Stimulated activated CD4-positive, alpha-beta T cell treated with anti-CD3 and anti-CD28 coated beads, Interleukin-1b, Interleukin-23, amount 100 ng/mL, for 1 hour (primary cell): Measurements from ENCODE around the gene CTCF.

Source experiments
- DNase-seq, 2 donors: peaks; one replicate each; pipeline ENCODE4 v3.0.0-alpha.2; 2020; ENCODE audit warnings: low read depth in 2 of 2

CTCF gene

GRCh38 chr16:67651039-67651438 is 88.7 kb downstream of the CTCF start:
- DNase-seq = no peak

GRCh38 chr16:67651847-67652246 is 89.5 kb downstream of the CTCF start:
- DNase-seq = no peak

GRCh38 chr16:67652578-67653127 is 90.3 kb downstream of the CTCF start:
- DNase-seq = no peak

GRCh38 chr16:67653128-67653788 is 90.9 kb downstream of the CTCF start:
- no peak for DNase-seq

GRCh38 chr16:67653789-67654402 is 91.6 kb downstream of the CTCF start:
- no peak for DNase-seq

GRCh38 chr16:67654403-67654911 is 92.1 kb downstream of the CTCF start:
- no peak for DNase-seq

- DNase-seq = no peak
These were observed 93.0 kb downstream of the CTCF start for GRCh38 chr16:67655363-67655762.

GRCh38 chr16:67656344-67657016 is 94.2 kb downstream of the CTCF start:
- DNase-seq = no peak

GRCh38 chr16:67657017-67657608 is 94.8 kb downstream of the CTCF start:
- no peak for DNase-seq

- DNase-seq = no peak
These were observed 95.6 kb downstream of the CTCF start for GRCh38 chr16:67657751-67658518.

GRCh38 chr16:67658849-67659674 is 96.7 kb downstream of the CTCF start:
- no peak for DNase-seq

GRCh38 chr16:67659675-67660563 is 97.6 kb downstream of the CTCF start, which contains the start of gene ACD:
ACD (minus strand) TSS chr16:67660260; CDS start chr16:67660220, 40 bp downstream.
- peak; percentile 86 to 93 for DNase-seq

GRCh38 chr16:67660564-67661028 is 98.3 kb downstream of the CTCF start, which contains the start of gene PARD6A:
PARD6A (plus strand) TSS chr16:67660960; CDS start chr16:67661039, 79 bp downstream.
- DNase-seq = peak; percentile 77 to 89

GRCh38 chr16:67661101-67661761 is 98.9 kb downstream of the CTCF start:
- DNase-seq = no peak

GRCh38 chr16:67661886-67662652 is 99.7 kb downstream of the CTCF start:
- DNase-seq = no peak

- no peak for DNase-seq
These were observed 100.3 kb downstream of the CTCF start for GRCh38 chr16:67662653-67663010.

GRCh38 chr16:67663151-67663876 is 101.0 kb downstream of the CTCF start:
- DNase-seq = no peak
